Stimulated activated CD4-positive, alpha-beta T cell treated with anti-CD3 and anti-CD28 coated beads, Interleukin-1b, Interleukin-23, amount 100 ng/mL, for 1 hour (primary cell): Measurements from ENCODE around the gene ZBTB16.
"Not testable (repeated sequence)": the region's sequence is repeated elsewhere in the genome, so short reads cannot be mapped to it uniquely, and the experiment has no call there.

Source experiments
- DNase-seq, 2 donors: peaks; one replicate each; pipeline ENCODE4 v3.0.0-alpha.2; 2020; ENCODE audit warnings: low read depth in 2 of 2

The ZBTB16 gene

DNA sequence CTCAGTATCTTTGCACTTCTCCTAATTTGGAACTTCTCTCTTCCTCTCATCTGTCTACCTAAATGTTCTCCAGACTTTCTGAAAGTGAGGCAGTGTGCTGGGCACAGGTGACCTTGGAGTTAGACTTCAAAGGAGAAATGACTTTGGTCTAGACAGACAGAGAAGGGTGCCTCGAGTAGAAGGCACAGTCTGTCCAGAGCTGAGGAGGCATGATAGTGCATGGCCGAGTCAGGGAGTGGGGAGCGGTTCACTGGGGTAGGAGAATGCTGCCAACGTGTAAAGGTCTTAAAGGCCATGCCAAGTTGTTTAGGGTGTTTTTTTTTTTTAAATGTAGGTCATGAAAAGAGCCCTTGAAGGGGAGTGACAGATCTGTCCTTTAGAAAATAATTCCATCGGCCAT is 17.3 kb upstream of the ZBTB16 start:
- no peak for DNase-seq

DNA sequence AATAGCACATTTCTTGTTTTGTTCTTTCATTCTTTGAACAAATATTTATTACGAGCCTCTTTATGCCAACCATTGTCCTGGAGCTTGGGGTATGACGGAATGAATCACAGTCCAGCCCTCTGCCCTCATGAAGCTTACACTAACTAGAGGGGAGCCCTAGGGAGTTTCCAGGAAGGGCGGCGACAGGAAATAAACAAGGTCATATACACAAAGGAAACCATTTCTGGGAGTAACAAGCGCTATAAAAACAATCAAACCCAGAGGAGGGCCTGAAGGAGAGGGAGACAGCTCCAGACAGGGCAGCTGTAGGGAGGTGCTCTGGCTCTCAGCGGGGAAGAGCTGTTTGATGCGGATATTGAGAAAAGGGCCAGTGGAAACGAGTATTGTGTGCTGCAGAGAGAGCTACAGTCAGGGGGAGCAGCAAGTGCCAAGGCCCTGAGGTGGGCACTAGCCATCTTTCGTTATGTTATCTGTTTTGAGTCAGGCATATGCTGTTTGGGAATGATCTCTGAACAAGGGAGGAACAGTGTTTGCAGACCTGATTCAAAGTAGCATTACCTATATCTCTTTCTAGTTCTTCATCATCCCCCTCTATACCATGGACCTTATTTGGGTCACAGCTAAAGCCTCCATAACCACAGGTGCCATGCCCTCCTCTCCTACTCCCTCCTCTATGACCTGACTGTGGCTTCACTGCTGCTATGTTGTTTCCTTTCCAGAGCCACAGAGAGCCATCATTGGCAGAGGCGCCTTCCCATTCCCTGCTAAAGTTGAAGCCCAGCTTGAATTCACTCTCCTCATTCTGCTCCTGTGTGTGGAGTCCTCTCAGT is 15.3 kb upstream of the ZBTB16 start:
- DNase-seq, result no peak

DNA sequence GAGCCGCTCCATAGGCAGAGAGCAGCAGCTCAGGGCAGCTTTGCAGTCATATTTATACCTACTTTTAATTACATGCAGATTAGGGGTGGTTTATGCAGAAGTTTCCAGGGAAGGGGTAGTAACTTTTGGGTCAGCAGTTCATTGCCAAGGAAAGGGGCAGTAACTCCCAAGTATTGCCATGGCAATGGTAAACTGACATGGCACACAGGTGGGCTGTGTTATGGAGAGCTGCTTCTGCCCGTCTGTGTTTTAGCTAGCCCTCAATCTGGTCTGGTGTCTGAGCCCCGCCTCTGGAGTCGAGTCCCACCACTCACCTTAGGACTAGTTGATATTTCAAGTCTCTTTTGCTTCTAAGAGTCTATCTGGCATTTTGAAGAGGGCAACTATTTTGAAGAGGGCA is 12.2 kb upstream of the ZBTB16 start:
- no peak for DNase-seq

DNA sequence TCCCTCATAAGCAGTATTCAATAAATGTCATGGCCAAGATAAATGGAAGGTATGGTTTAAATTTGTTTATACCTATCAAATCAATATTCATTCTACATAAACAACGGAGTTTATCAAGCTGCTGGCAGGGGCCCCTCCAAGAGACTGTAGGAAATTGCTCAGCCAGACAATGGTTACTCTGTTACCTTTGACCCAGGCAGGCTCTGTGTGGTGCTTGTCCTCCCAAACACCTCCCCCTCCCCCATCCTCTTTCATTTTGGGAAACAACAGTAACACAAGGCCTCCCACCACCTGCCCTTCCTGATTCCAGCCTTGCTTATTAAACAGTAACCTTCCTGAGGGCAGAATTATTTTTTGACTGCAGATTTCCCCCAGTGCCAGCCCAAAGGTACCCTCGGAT is 10.5 kb upstream of the ZBTB16 start:
- DNase-seq, result no peak

DNA sequence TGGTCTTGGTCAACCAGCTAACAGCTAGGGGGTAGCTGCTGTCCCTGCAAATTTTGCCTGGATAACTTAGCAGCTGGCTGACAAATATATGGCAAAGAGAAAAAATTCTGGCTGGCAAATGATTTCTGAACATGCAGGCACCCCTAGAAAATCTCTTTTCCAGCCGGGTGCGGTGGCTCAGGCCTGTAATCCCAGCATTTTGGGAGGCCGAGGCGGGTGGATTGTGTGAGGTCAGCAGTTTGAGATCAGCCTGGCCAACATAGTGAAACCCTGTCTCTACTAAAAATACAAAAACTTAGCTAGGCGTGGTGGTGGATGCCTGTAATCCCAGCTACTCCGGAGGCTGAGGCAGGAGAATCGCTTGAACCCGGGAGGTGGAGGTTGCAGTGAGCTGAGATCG is 9.7 kb upstream of the ZBTB16 start:
- not testable (repeated sequence) for DNase-seq

DNA sequence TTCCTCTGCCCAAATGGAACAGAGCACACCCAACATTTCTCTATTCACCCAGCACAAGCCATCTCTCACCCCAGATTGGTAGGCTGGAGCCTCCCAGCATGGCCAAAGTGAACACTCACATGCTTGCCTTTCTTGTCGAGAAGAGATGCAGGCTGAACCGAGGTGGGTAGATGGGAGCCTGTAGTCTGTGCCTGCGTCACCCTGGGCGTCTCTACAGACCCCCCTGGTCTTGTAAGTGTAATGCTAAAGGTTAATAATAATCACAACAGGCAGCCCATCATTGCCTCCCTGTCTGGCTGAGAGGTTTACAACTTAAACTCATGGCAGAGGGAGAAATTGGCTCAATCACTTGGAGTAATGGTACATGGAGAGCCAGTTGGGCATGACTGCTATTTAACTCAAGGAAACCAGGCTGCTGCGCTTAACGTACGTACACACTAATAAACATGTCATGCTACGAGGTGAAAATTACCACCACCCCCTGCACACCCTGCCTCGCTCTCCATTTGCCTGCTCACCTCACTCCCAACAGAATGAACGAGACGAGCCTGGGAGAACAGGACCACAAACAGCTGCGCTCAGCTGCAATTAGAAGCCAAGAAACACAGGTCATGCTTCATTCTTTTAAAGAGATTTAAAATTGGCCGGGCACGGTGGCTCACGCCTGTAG is 9.1 kb upstream of the ZBTB16 start:
- DNase-seq, result no peak

DNA sequence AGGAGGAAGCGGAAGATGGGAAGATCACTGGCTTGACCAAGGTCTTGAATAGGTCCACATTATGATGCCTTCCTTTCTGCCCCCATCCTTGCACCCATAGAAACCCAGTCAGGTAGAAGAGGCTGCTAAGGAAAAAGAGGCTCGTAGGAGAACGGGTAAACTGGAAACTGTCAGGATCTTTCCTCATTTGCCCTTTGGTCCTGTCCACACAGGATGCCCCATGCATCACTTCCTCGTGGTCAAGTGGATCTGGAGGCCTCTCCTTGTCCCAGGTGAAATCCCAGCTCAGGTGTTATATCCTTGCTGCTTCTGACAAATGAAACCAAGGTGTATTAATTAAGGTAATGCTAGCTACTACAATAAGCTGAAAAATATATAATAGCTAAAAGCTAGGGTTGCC is 8.0 kb upstream of the ZBTB16 start:
- no peak for DNase-seq

DNA sequence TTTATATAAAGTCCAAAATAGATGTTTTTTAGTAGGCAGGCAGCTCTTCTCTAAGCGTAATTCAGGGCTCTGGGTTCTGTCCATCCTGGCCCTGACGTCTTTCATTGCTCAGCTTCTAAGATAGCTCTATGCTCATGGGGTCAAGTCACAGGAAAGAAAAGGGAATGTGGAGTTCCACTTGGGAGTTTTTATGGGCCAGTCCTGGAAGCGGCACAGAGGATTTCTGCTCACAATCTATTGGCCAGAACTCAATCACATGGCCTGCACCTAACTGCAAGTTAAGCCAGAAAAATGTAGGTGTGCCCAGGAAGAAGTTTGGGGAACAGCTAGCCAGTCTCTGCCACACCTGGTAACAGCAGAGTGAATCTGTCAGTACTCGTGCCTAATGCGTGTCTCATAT is 7.4 kb upstream of the ZBTB16 start:
- DNase-seq, result no peak

DNA sequence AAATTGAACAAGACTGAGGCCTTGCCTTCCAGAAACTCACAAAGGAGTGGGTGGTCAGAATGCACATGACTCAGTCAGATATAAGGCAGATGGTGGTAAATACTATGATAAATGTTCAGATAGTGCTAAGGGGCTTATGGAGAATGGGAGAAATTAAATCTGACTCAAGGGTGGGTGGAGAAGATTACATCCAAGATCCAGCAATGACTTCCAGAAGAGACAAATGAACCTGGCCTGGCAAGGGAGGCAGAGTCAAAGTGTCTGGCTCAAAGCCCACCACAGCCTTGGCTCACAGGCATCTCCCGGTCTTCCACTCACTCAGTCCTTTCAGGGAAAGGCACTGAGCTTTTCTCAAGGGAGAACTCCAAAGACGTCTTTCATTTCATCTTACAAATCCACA is 6.1 kb upstream of the ZBTB16 start:
- DNase-seq, result no peak

DNA sequence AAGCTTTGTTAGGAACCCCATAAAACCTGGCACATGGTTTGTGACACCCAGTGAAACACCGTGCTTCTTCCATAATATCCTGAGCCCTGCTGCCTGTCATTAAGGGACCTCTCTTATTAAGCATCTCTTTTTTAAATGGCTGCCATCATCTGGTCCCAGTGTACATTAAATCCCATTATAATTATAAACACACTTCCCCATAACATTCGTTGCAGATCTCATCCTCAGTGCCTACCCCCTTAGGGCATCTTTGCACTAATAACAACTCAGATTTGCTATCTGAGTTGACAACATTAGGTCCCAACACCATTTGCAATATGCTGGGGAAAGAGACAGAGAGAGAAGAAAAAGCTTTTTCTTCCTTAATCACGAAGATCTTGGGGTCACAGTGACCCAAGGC is 4.7 kb upstream of the ZBTB16 start:
- no peak for DNase-seq

DNA sequence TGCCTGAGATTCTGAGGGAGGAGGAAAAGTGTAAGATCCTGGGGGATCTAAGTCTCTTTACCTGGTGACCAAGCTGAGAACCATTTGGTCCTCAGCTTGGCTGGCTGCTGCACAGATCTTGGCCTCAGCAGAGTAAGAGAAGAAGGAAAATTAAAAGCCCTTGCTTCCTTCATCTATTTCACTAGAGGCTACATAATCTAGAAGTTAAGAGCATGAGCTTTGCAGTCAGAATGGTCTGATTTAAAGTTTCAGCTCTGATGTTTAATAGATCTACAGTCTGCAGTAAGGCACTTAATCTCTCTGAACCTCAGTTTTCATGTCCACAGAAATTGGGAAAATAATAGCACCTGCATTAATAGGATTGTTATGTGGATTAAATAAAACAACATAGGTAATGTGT is 3.1 kb upstream of the ZBTB16 start:
- DNase-seq, result no peak

DNA sequence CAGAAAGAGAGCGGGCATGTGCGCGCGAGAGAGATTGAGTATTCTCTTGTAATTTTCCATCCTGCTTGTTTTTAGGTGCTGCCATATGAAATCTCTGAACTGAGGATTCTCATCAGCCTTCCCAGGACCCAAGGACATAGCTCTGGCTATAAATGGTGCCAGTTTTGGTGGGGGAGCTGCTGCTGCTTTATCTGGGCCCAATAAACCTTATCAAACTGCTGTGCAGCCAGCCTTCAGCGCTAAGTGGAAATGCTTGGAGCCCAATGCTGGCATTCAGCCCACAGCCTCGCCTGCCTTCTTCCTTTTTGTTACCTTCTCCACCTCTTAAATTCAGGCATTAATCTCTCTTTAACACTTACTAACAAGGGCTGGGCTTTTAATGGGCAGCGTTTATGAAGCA is 2.4 kb upstream of the ZBTB16 start:
- DNase-seq, result no peak

DNA sequence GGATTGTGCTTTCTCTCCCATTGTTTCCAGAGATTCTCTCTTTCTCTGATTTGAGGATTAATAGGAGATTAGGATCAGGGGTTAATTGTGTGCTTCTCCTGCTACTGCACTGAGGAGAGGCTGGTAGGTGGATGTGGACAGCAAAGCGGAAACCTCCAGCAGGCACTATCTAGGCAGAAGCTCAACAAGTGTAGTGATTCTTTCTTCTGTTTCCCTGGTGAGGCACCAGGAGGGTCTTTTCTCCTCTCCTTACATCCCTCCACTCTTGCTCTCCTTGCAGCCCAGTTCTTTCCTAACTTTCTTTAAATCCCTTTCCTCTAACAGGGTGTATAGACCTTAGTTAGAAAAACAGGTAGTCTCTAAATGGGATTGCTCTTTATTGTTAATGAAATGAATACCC is 1.9 kb upstream of the ZBTB16 start:
- DNase-seq, result no peak

DNA sequence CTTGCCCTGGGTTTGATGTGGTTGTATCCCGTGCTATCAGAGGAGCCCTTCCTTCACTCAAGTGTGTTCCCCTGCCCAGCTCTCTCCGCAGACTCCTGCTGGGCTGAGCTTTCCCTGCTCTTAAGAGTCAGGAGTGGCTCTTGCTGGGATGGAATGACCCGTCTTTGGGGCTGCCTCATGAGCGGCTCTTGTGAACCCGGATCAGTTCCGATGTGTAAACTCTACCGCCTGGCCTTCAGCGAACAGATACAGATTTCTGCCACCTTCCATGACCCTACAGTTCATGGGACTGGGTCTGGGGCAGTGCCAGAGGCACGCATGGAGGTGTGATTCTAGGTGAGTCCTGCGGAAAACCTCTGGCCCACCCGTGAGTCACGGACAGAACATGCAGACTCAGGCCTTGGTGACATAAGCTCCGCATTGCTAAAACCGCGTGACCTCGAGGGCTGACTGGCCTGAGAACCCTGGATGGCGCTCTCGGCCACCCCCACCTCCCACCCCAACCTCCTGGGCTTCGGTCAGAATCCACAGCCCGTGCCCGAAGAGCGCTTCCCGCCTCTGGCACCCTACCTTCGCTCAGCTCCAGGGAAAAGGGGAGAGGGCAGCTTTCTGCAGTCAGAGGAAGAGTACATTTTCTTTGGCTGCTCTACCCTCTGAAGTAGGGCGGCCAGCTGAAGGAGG is 1.3 kb upstream of the ZBTB16 start:
- DNase-seq, result no peak

DNA sequence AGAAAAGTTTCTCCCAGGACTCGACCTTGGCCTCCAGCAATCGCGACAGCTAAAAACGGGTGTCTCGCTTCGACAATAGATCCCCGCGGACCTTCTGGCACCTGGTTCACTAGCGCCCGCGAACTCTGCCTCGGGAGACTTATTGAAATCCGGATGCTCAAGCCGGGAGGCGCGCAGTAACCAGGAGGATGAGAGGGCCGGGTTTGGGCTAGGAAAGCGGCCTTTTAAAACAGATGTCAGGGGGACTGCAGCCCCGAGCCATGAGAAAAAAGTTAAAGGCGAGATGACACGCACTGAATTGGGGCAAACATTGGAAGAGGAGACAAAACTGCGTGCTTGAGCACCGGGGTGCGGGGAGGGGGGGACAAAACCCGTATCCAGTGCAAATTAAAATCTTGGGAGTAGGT is 637 bp upstream of the ZBTB16 start:
- DNase-seq, result no peak

DNA sequence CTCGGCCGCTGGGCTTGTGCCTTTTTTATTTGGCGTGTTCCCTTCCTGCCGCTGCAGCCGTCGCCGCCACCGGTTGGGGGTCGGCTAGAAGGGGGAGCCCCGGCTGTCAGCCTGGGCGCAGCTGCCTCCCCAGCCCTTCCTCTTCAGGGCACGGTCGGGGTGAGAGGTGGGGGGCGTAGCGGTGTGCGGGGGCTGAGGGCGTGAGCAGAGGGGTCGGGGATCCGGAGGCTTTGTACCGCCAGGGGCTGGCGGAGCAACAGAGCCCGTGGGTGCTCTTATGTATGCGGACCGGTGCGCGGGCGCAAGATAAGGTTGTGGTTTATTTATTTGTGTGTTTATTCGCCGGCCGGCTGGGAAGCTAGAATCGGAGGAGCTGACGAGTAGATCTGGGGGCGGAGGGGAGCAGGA is 477 bp downstream of the ZBTB16 start:
- no peak for DNase-seq

DNA sequence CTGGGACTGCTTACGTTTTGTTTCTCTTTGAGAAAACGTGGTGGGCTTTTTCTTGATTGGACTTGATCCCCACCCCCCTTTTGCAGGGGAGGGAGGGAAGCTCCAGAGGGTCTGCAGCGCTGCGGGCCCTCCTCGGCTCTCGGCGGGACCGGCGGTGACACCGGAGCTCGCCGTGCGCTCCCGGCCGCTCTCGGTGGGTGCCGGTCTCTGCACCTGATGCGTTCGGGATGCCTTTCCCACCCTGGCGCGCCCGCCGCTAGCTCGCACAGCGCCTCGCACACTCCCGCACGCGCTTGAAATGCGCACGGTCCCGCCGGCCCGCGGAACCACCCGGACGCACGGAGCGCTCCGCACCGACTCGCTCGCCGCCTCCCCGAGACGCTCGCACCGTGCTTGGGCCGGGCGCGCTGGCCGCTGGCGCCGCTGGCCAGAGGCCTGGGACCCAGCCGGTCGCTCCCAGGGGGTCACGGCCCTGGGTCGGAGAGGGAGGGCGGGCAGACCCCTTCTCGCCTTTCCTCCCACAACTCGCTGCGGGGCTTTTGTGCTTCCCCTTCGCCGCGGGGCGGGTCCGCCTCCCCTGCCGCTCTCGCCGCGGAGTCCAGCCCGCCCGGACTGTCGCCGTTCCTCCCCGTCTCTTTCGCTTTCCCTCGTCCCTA is 1.0 kb downstream of the ZBTB16 start:
- DNase-seq, result no peak

DNA sequence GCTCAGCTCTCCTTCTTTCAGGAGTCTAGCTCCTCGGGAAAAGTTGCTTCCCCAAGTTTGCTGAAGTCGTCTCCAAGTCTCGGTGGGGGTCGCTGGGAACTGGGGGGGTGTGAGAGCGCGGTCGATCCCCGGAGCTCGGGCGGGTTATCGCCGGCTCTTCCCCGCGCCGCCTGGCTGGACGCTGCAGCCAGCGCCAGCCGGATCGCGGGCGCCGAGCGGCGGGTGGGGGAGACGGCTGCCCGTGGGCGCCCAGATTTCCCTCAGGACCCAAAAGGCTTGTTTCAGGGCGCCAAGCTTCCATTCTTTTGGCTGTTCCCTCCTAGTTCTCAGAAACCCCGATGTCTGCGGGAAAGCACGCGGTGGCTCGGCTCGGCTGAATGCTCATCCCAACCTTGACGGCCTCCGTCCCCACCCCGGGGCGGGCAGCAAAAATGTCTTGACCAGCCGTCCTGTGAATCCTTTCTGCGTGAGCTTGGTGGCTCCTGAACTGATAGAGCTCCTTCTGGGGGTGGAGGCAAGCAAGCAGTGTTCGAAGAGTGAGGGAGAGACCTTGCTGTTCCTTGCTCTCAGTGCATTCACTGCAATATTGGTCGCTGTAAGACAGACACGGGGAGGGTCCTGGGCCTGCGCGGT is 1.7 kb downstream of the ZBTB16 start:
- DNase-seq, result no peak

DNA sequence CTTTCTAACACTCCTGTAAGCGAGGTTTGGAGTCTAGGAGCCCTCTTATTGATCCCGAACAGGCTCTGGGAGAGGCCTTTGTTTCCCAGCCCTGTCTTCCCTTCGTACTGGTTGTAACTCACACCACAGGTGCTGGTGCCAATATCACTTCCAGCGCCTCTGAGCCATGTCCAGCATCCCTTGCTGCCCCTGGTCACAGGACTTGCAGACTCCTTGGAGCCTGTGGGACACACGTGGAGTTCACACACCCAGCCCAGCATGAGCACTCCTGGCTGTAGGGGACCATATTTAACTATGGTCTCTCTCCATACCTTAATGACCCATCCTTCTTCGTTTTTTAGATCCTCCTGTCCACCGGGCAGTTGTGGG is 2.2 kb downstream of the ZBTB16 start:
- no peak for DNase-seq

DNA sequence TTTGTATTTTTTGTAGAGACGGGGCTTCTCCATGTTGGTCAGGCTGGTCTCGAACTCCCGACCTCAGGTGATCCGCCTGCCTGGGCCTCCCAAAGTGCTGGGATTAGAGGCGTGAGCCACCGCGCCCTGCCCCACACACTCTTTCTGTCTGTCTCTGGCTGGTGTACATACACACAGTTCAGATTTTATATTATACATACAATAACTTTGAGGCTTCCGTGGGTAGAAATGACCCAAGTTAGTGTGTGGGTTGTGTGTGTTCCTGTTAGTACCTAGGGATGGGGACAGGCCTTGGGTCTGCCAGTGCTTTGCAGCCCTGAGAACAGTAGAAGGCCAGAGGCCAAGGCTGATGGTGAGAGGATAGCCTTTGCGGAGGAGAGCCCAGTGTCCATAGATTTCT is 2.8 kb downstream of the ZBTB16 start:
- DNase-seq, result no peak

DNA sequence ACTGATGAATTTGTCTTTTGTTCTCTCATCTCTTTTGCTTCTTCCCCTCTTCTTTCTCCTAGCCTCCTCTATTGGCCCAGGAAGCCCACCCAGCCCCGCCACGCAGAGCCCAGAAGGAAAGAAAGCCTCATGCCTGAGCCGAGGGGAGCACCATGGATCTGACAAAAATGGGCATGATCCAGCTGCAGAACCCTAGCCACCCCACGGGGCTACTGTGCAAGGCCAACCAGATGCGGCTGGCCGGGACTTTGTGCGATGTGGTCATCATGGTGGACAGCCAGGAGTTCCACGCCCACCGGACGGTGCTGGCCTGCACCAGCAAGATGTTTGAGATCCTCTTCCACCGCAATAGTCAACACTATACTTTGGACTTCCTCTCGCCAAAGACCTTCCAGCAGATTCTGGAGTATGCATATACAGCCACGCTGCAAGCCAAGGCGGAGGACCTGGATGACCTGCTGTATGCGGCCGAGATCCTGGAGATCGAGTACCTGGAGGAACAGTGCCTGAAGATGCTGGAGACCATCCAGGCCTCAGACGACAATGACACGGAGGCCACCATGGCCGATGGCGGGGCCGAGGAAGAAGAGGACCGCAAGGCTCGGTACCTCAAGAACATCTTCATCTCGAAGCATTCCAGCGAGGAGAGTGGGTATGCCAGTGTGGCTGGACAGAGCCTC is 3.8 kb downstream of the ZBTB16 start:
- no peak for DNase-seq

DNA sequence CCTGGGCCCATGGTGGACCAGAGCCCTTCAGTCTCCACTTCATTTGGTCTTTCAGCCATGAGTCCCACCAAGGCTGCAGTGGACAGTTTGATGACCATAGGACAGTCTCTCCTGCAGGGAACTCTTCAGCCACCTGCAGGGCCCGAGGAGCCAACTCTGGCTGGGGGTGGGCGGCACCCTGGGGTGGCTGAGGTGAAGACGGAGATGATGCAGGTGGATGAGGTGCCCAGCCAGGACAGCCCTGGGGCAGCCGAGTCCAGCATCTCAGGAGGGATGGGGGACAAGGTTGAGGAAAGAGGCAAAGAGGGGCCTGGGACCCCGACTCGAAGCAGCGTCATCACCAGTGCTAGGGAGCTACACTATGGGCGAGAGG is 4.3 kb downstream of the ZBTB16 start:
- DNase-seq, result no peak
